Breast epithelium (tissue), 4 donors: ENCODE data around the gene ING4. TPM values are rescaled to one million over a fixed set of nuclear protein-coding genes. Genes with fewer than 3 reads are reported as not detected.

Experiments
- DNase-seq, 2 donors: peaks; one replicate each; pipeline ENCODE4 v3.0.0-alpha.2; 2019; ENCODE audit warnings: low spot score in 2 of 2
- H3K27ac ChIP-seq, 2 donors: fragments of 200-600 bp; sonication (generic) in 1 of 2; one replicate each; pipeline ENCODE4 v1.5.1; 2016 to 2019; ENCODE audit warnings: mild to moderate bottlenecking in 1 of 2
- H3K27me3 ChIP-seq, 2 donors: fragments of 200-600 bp; sonication (generic) in 1 of 2; one replicate each; pipeline versions ENCODE4 v1.5.1 to v1.6.0; 2017 to 2019; ENCODE audit warnings: control low read depth in 1 of 2, mild to moderate bottlenecking in 1 of 2
- H3K36me3 ChIP-seq: fragments of 200-600 bp; one replicate; pipeline ENCODE4 v1.5.1; 2019
- H3K4me1 ChIP-seq, 2 donors: fragments of 200-600 bp; sonication (generic); one replicate each; pipeline ENCODE4 v1.5.1; 2016 to 2019; ENCODE audit warnings: control low read depth in 1 of 2
- H3K4me3 ChIP-seq, 3 donors: fragments of 200-600 bp; sonication (generic); 1 replicate in 2 of 3; 2 replicates in 1 of 3; pipeline ENCODE4 v1.5.1; 2016 to 2019; ENCODE audit warnings: mild to moderate bottlenecking in 3 of 3, moderate library complexity in 2 of 3
- H3K9me3 ChIP-seq, 2 donors: fragments of 200-600 bp; sonication (generic) in 1 of 2; one replicate each; pipeline ENCODE4 v1.5.1; 2016 to 2019; ENCODE audit warnings: control low read depth in 1 of 2
- POLR2A ChIP-seq: fragments of 450-650 bp; IDR thresholded peaks from one replicate; pipeline ENCODE4 v1.6.1; 2016; ENCODE audit warnings: antibody characterized with exemption, mild to moderate bottlenecking, moderate library complexity
- POLR2AphosphoS5 ChIP-seq, 3 donors: sonication (generic); formaldehyde crosslinking; IDR thresholded peaks; one replicate each; pipeline ENCODE4 v1.6.1; 2017; ENCODE audit warnings: antibody characterized with exemption in 3 of 3
- intact Hi-C: fragments of 100-400 bp; cut with DNase I; formaldehyde crosslinking; loops from one replicate; pipeline ENCODE4 v1.15.1; 2023; ENCODE audit warnings: low total_unique reads
- total RNA-seq, 3 donors: library from RNA; depleted of rRNA; stranded (reverse); fragments of >200 nt; gene quantifications; one replicate each; pipeline ENCODE4 v1.1.0, GENCODE V29; 2016
- TF ChIP-seq, protein P1 (sequence below), 3 donors: fragments of 450-650 bp; IDR thresholded peaks; one replicate each; pipeline ENCODE4 v1.5.1; 2016 to 2017; ENCODE audit warnings: antibody characterized with exemption in 3 of 3, mild to moderate bottlenecking in 3 of 3, moderate library complexity in 3 of 3

ING4 gene
- total RNA-seq, 3 donors from 2014 or later: 51.1 to 74.2 (median 56.3) TPM

DNA sequence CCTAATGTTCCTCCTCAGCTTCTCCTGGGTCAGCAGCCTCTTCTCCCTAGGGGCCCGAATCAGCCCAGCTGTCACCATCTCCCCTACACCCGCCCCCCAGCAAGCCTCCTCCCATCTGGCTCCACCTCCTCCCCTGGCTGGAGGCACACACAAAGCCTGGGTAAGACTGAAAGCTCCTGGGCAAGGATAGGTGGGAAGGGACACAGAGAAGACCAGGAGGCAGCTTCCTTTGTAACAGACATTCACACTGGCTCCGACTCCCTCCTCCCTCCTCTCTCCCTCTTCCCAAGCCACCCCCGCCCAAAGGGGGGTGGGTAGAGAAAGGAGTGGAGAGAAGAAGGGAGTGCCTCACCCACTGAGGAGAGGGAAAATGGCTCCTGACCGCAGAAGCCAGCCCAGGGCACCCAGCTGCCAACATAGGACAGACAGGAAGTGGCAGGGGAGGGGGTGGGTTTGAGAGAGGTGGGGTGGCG lies 59.8 kb downstream of the ING4 start:
- H3K4me1 ChIP-seq: peaks cover 12 to 22% of the 10 kb centered on the region in 2 donors
- intact Hi-C loops: no loop called here
- peak in 1 of 2 donors; percentile 44 for DNase-seq
- peaks cover 6% of the 10 kb centered on the region for H3K36me3 ChIP-seq
- peak overlapping the region; percentile 87 to 98 for H3K27ac ChIP-seq
- TF ChIP-seq POLR2AphosphoS5 (IDR thresholded peaks at IDR 0.05) (no peak), POLR2A (no peak)
- TF ChIP-seq, protein P1, sequence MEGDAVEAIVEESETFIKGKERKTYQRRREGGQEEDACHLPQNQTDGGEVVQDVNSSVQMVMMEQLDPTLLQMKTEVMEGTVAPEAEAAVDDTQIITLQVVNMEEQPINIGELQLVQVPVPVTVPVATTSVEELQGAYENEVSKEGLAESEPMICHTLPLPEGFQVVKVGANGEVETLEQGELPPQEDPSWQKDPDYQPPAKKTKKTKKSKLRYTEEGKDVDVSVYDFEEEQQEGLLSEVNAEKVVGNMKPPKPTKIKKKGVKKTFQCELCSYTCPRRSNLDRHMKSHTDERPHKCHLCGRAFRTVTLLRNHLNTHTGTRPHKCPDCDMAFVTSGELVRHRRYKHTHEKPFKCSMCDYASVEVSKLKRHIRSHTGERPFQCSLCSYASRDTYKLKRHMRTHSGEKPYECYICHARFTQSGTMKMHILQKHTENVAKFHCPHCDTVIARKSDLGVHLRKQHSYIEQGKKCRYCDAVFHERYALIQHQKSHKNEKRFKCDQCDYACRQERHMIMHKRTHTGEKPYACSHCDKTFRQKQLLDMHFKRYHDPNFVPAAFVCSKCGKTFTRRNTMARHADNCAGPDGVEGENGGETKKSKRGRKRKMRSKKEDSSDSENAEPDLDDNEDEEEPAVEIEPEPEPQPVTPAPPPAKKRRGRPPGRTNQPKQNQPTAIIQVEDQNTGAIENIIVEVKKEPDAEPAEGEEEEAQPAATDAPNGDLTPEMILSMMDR (IDR thresholded peaks at IDR 0.05): no peak
- H3K4me3 ChIP-seq: peak overlapping the region in 2 of 3 donors; percentile 98 to 99
- H3K9me3 ChIP-seq: no peaks in the 10 kb centered on the region
- H3K27me3 ChIP-seq: no peaks in the 10 kb centered on the region

DNA sequence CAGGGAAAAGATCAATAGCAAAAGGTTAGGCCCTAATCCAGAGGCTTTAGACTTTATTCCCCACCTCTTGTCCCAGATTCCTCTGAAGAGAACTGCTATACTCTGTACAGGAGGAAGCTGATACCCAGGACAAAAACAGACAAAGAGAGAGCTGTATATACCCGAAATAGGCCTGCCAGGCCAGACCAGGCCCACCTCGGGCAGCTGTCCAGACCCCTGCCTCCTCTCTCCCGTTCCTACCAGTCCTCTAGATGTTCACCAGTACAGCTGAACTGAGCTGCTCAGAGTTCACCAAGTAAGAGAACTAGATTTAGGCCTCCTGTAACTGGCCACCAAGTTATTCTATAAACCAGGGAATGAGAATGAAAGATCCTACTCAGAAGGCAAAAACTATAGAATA lies 60.4 kb downstream of the ING4 start:
- peaks cover 6% of the 10 kb centered on the region for H3K36me3 ChIP-seq
- peak overlapping the region; percentile 87 to 98 for H3K27ac ChIP-seq
- TF ChIP-seq POLR2AphosphoS5 (IDR thresholded peaks at IDR 0.05) (no peak), POLR2A (no peak)
- TF ChIP-seq, protein P1 (IDR thresholded peaks at IDR 0.05): no peak
- peak overlapping the region in 1 of 3 donors; percentile 99 for H3K4me3 ChIP-seq
- H3K9me3 ChIP-seq: no peaks in the 10 kb centered on the region
- peaks cover 12 to 22% of the 10 kb centered on the region in 2 donors for H3K4me1 ChIP-seq
- H3K27me3 ChIP-seq: no peaks in the 10 kb centered on the region
- intact Hi-C loops: no loop called here
- no peak for DNase-seq

Other genes starting within 250 kb of the ING4 start
- gene CD27, start 218.2 kb downstream of the ING4 start, total RNA-seq: 1 to 10 TPM in 2 of 3 donors, under 1 TPM in 1; 0.64 to 4.3 (median 2.6) TPM
- gene TAPBPL, start 211.1 kb downstream of the ING4 start, total RNA-seq: 10 to 100 TPM; 16.5 to 24.6 (median 22.9) TPM
- gene VAMP1, start 192.4 kb downstream of the ING4 start, total RNA-seq: 10 to 100 TPM in 2 of 3 donors, 1 to 10 TPM in 1; 8.2 to 12.5 (median 11.1) TPM
- 10 to 100 TPM; 58.5 to 72.1 (median 62.4) TPM for gene MRPL51, start 169.9 kb downstream of the ING4 start, total RNA-seq
- 10 to 100 TPM; 21.6 to 66.7 (median 53.9) TPM for gene NCAPD2, start 169.0 kb downstream of the ING4 start, total RNA-seq
- 1,000 to 10,000 TPM; 1,134 to 1,818 (median 1,628) TPM for gene GAPDH, start 128.6 kb downstream of the ING4 start, total RNA-seq
- gene IFFO1, start 107.1 kb downstream of the ING4 start, total RNA-seq: 10 to 100 TPM in 2 of 3 donors, 1 to 10 TPM in 1; 7.2 to 22.4 (median 15.7) TPM
- gene NOP2, start 94.8 kb downstream of the ING4 start, total RNA-seq: 10 to 100 TPM; 30.6 to 37.6 (median 31.5) TPM
- gene CHD4, start 55.7 kb downstream of the ING4 start, total RNA-seq: 100 to 1,000 TPM; 162 to 227 (median 203) TPM
- gene LPAR5, start 27.2 kb downstream of the ING4 start, total RNA-seq: 1 to 10 TPM in 2 of 3 donors, under 1 TPM in 1; 0.98 to 1.8 (median 1.8) TPM
- gene ACRBP, start 15.7 kb downstream of the ING4 start, total RNA-seq: 1 to 10 TPM in 1 of 3 donors, under 1 TPM in 2; 0.59 to 2.4 (median 0.66) TPM
- 10 to 100 TPM; 34.4 to 57.0 (median 49.5) TPM for gene ZNF384, start 26.3 kb upstream of the ING4 start, total RNA-seq
- gene PIANP, start 37.7 kb upstream of the ING4 start, total RNA-seq: under 1 TPM in 2 of 3 donors, not detected in 1; 0.29 to 0.33 TPM
- 10 to 100 TPM; 52.1 to 72.2 (median 59.9) TPM for gene COPS7A, start 60.9 kb upstream of the ING4 start, total RNA-seq
- gene MLF2, start 90.0 kb upstream of the ING4 start, total RNA-seq: 100 to 1,000 TPM; 130 to 168 (median 159) TPM
- gene PTMS, start 103.2 kb upstream of the ING4 start, total RNA-seq: 100 to 1,000 TPM in 1 of 3 donors, 10 to 100 TPM in 2; 70.9 to 101 (median 85.8) TPM
- 1 to 10 TPM in 1 of 3 donors, under 1 TPM in 2; 0.44 to 1.3 (median 0.80) TPM for gene LAG3, start 109.4 kb upstream of the ING4 start, total RNA-seq
- 10 to 100 TPM in 2 of 3 donors, 1 to 10 TPM in 1; 5.9 to 29.0 (median 11.0) TPM for gene CD4, start 126.4 kb upstream of the ING4 start, total RNA-seq
- gene GPR162, start 158.7 kb upstream of the ING4 start, total RNA-seq: 1 to 10 TPM; 2.6 to 4.2 (median 4.1) TPM
- gene P3H3, start 165.3 kb upstream of the ING4 start, total RNA-seq: 10 to 100 TPM in 2 of 3 donors, 1 to 10 TPM in 1; 7.5 to 29.5 (median 10.1) TPM
- gene GNB3, start 177.8 kb upstream of the ING4 start, total RNA-seq: 1 to 10 TPM in 2 of 3 donors, under 1 TPM in 1; 0.80 to 3.3 (median 2.2) TPM
- gene CDCA3, start 188.2 kb upstream of the ING4 start, total RNA-seq: 1 to 10 TPM in 2 of 3 donors, under 1 TPM in 1; 0.33 to 3.0 (median 1.8) TPM
- 10 to 100 TPM; 32.6 to 52.8 (median 34.7) TPM for gene USP5, start 189.0 kb upstream of the ING4 start, total RNA-seq
- gene TPI1, start 204.4 kb upstream of the ING4 start, total RNA-seq: 100 to 1,000 TPM; 297 to 386 (median 351) TPM
- 10 to 100 TPM in 2 of 3 donors, 1 to 10 TPM in 1; 9.0 to 13.4 (median 12.7) TPM for gene SPSB2, start 210.2 kb upstream of the ING4 start, total RNA-seq
- gene LRRC23, start 241.7 kb upstream of the ING4 start, total RNA-seq: 10 to 100 TPM in 2 of 3 donors, 1 to 10 TPM in 1; 7.4 to 15.4 (median 10.8) TPM